Measurements from ENCODE around the gene BST1. TPM values are rescaled to one million over a fixed set of nuclear protein-coding genes. Genes with fewer than 3 reads are reported as not detected.

BST1 gene
- total RNA-seq, result under 1 TPM; 0.44 to 0.75 TPM
- polyA plus RNA-seq, result under 1 TPM in 1 of 2 donors, not detected in 1; 0.53 TPM

DNA sequence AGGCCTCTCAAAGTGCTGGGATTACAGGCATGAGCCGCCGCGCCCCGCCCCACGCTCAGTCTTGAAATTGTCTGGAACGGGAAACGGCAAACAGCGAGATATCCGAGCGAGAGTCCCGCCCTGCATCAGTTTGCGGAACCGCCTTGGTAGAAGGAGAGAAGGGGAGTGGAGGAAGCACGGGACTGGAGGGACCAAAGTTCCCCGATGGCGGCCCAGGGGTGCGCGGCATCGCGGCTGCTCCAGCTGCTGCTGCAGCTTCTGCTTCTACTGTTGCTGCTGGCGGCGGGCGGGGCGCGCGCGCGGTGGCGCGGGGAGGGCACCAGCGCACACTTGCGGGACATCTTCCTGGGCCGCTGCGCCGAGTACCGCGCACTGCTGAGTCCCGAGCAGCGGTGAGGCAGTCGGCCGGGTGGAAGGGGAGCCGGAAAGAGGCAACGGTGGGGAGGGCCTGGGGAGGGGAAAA is at the start of gene BST1:
TSS of gene BST1 (plus strand) at position 125 of the 463 bp plus-strand sequence. CDS start at position 205, 80 bp downstream.
- Mint-ChIP-seq H3K4me1 (peaks cover 8 to 21% (median 14%) of the 10 kb centered on the region in 4 donors), H3K9me3 (peaks cover 0 to 2% (median 0%) of the 10 kb centered on the region in 8 donors), H3K4me3 (peak within 1 kb of the TSS; percentile 88 to 95 (median 89)), H3K27ac (peak within 1 kb of the TSS in 5 of 7 donors; percentile 34 to 90 (median 81)), H3K36me3 (no peaks in the 10 kb centered on the region), H3K27me3 (peaks cover 7 to 10% of the 10 kb centered on the region in 2 donors)
- no peaks in the 10 kb centered on the region for H3K9me3 ChIP-seq (ENCODE audit: control insufficient read depth in 1 of 2, low read length in 2 of 2)
- no peaks in the 10 kb centered on the region for H3K27me3 ChIP-seq (ENCODE audit: insufficient read depth, low read length)
- ChIA-PET CTCF (ENCODE audit: partially characterized antibody) (no interaction called here), POLR2A (ENCODE audit: partially characterized antibody) (interaction anchor here (0.7 kb wide), 1 partner anchor 20 kb away, joined by 3 read pairs; no protein-coding TSS in a partner anchor)
- H3K4me1 ChIP-seq (ENCODE audit: insufficient read depth, low read length), result peaks cover 4% of the 10 kb centered on the region
- no peak within 1 kb of the TSS for H3K27ac ChIP-seq (ENCODE audit: low read depth, low read length)
- DNase-seq, result peak; percentile 41 to 52 (median 48)
- no peaks in the 10 kb centered on the region for H3K36me3 ChIP-seq (ENCODE audit: insufficient read depth, low read length)
- intact Hi-C loops (cut with micrococcal nuclease), result no loop called here
- peak within 1 kb of the TSS in 1 of 2 donors; percentile 58 for H3K4me3 ChIP-seq (ENCODE audit: low read length in 2 of 2)

DNA sequence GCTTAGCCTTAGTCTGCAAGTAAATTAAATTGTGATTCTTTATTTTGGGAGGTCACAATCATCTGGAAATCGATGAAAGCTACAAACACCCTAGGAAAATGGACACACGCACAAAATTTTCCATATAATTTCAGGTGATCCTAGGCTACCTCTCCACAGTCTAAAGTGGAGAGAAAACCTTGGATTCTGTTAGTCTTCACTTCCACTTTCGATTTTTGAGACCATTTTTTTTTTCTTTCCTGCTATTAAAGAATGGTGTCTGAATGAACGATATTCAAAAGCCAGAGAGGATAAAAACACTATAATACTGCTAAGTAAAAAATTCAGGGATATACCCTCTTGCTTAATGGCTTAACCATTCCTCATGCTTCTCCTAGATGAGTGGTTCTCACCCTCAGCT is 49.4 kb upstream of the BST1 start:
- Histone ChIP-seq H3K27ac (ENCODE audit: low read depth, low read length) (peak overlapping the region; percentile 88), H3K4me3 (ENCODE audit: low read length in 2 of 2) (peak overlapping the region; percentile 15 to 63), H3K27me3 (ENCODE audit: insufficient read depth, low read length) (no peaks in the 10 kb centered on the region), H3K9me3 (ENCODE audit: control insufficient read depth in 1 of 2, low read length in 2 of 2) (no peaks in the 10 kb centered on the region), H3K36me3 (ENCODE audit: insufficient read depth, low read length) (no peaks in the 10 kb centered on the region), H3K4me1 (ENCODE audit: insufficient read depth, low read length) (peaks cover 65% of the 10 kb centered on the region)
- Mint-ChIP-seq H3K27me3 (no peaks in the 10 kb centered on the region), H3K27ac (peak overlapping the region; percentile 66 to 98 (median 96)), H3K9me3 (peaks cover 0 to 2% (median 0%) of the 10 kb centered on the region in 8 donors), H3K4me1 (peaks cover 41 to 75% (median 51%) of the 10 kb centered on the region in 4 donors), H3K4me3 (peak overlapping the region; percentile 94 to 98 (median 97)), H3K36me3 (peaks cover 0 to 7% of the 10 kb centered on the region in 2 donors)
- CTCF ChIA-PET (ENCODE audit: partially characterized antibody), result interaction anchor here (0.7 to 1.6 kb wide), 5 partner anchors 13 to 1999 kb away, joined by 3 to 5 read pairs (median 3); no protein-coding TSS in a partner anchor
- intact Hi-C loops (cut with micrococcal nuclease), result no loop called here
- POLR2A ChIA-PET (ENCODE audit: partially characterized antibody), result interaction anchor here (1.1 to 3.1 kb wide), 3 partner anchors 9 to 29 kb away, joined by 3 to 41 read pairs (median 3); partner anchors contain the start of gene FAM200B
- no peak for DNase-seq

DNA sequence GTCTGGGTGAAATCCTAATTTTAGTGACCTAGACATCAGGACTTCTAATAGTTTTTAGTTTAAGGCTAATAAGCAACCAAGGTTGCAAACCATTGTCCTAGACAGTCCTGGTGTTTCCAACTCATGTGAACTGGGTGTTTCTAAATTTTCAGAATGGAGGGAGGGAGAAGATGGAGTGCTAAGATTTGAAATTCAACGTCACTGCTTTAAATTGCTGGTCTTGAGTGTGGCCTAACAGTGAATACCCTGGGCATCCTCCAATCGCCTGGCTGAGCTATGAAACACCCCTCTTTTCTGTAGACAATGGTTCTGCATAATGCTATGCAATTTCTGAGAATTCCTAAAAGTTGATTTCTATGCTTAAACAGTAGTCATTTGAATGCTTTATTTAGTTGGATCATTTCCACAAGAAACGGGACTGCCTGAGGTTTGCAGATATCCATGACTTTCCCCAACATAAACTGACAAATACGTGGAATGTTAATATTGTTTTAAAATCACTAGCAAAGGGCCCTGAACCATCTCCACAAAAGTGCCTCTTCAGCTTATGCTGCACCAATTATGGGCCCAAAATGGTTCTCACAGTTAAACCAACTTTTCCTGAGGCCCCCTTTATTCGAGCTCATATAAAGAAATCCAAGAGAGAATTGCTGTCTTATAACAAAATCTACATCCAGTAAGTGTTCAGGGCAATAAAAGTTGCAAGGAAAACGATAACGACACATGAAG is 48.8 kb upstream of the BST1 start:
- H3K27me3 ChIP-seq (ENCODE audit: insufficient read depth, low read length), result no peaks in the 10 kb centered on the region
- Mint-ChIP-seq H3K27me3 (no peaks in the 10 kb centered on the region), H3K4me1 (peaks cover 39 to 69% (median 46%) of the 10 kb centered on the region in 4 donors), H3K9me3 (peaks cover 0 to 2% (median 0%) of the 10 kb centered on the region in 8 donors), H3K27ac (peak overlapping the region; percentile 88 to 98 (median 96)), H3K36me3 (peaks cover 0 to 7% of the 10 kb centered on the region in 2 donors), H3K4me3 (peak overlapping the region; percentile 94 to 98 (median 97))
- POLR2A ChIA-PET (ENCODE audit: partially characterized antibody), result interaction anchor here (1.1 to 3.1 kb wide), 6 partner anchors 8 to 650 kb away, joined by 3 to 41 read pairs (median 10); partner anchors contain the start of genes CPEB2 and FAM200B
- H3K4me1 ChIP-seq (ENCODE audit: insufficient read depth, low read length), result peaks cover 59% of the 10 kb centered on the region
- H3K27ac ChIP-seq (ENCODE audit: low read depth, low read length), result peak overlapping the region; percentile 88
- intact Hi-C loops (cut with micrococcal nuclease), result loop anchor here (2.0 kb wide), 1 partner anchor 573 kb away; the partner anchor contains the start of gene TAPT1
- no peaks in the 10 kb centered on the region for H3K9me3 ChIP-seq (ENCODE audit: control insufficient read depth in 1 of 2, low read length in 2 of 2)
- CTCF ChIA-PET (ENCODE audit: partially characterized antibody), result interaction anchor here (0.7 to 1.6 kb wide), 5 partner anchors 13 to 2000 kb away, joined by 3 to 5 read pairs (median 3); no protein-coding TSS in a partner anchor
- H3K36me3 ChIP-seq (ENCODE audit: insufficient read depth, low read length), result no peaks in the 10 kb centered on the region
- H3K4me3 ChIP-seq (ENCODE audit: low read length in 2 of 2), result peak overlapping the region; percentile 15 to 63
- no peak for DNase-seq

DNA sequence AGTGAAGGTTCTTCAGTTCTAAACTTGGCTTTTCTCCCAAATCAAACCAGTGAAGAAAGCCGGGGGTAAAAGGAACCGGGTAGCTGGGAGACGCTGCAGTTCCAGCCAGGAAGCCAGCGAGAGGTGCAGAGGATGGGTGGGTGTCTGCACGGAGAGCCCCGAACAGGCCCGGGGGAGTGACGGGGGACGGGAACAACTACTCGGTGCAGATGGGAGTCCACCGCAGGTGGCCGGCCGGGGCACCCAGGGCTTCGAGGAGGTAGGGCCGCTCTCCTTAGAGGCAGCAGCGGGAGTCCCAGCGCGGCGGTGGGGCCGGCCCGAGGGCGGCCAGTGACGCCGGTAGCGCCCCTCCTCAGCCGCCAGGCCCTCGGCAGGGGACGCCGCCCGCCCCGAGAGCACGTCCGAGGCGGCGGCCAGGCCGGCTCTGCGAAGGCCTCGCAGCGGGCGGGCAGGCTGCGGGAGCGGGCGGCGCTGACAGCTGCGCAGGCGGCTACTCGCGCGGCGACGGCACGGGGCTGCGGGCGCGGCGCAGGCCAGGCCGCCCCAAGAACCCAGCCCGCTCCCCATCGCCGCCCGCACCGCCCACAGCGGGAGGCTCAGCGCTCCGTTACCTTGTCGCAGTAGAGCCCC is 48.2 kb upstream of the BST1 start:
- Histone ChIP-seq H3K9me3 (ENCODE audit: control insufficient read depth in 1 of 2, low read length in 2 of 2) (no peaks in the 10 kb centered on the region), H3K4me3 (ENCODE audit: low read length in 2 of 2) (peak overlapping the region; percentile 15 to 63), H3K27ac (ENCODE audit: low read depth, low read length) (peak overlapping the region; percentile 88), H3K27me3 (ENCODE audit: insufficient read depth, low read length) (no peaks in the 10 kb centered on the region), H3K36me3 (ENCODE audit: insufficient read depth, low read length) (no peaks in the 10 kb centered on the region), H3K4me1 (ENCODE audit: insufficient read depth, low read length) (peaks cover 52% of the 10 kb centered on the region)
- peak in 1 of 5 donors; percentile 56 for DNase-seq
- Mint-ChIP-seq H3K36me3 (peaks cover 0 to 7% of the 10 kb centered on the region in 2 donors), H3K4me3 (peak overlapping the region; percentile 94 to 98 (median 97)), H3K4me1 (peaks cover 38 to 64% (median 44%) of the 10 kb centered on the region in 4 donors), H3K9me3 (peaks cover 0 to 2% (median 0%) of the 10 kb centered on the region in 8 donors), H3K27me3 (no peaks in the 10 kb centered on the region), H3K27ac (peak overlapping the region; percentile 96 to 98 (median 97))
- ChIA-PET CTCF (ENCODE audit: partially characterized antibody) (interaction anchor here (1.0 to 1.6 kb wide), 3 partner anchors 14 to 2000 kb away, joined by 3 to 5 read pairs (median 4); no protein-coding TSS in a partner anchor), POLR2A (ENCODE audit: partially characterized antibody) (interaction anchor here (0.6 to 3.1 kb wide), 8 partner anchors 9 to 651 kb away, joined by 3 to 41 read pairs (median 6); partner anchors contain the start of genes CPEB2 and FAM200B)
- intact Hi-C loops (cut with micrococcal nuclease), result loop anchor here (1.0 to 2.0 kb wide), 3 partner anchors 27 to 652 kb away; partner anchors contain the start of genes CPEB2, FAM200B and TAPT1

DNA sequence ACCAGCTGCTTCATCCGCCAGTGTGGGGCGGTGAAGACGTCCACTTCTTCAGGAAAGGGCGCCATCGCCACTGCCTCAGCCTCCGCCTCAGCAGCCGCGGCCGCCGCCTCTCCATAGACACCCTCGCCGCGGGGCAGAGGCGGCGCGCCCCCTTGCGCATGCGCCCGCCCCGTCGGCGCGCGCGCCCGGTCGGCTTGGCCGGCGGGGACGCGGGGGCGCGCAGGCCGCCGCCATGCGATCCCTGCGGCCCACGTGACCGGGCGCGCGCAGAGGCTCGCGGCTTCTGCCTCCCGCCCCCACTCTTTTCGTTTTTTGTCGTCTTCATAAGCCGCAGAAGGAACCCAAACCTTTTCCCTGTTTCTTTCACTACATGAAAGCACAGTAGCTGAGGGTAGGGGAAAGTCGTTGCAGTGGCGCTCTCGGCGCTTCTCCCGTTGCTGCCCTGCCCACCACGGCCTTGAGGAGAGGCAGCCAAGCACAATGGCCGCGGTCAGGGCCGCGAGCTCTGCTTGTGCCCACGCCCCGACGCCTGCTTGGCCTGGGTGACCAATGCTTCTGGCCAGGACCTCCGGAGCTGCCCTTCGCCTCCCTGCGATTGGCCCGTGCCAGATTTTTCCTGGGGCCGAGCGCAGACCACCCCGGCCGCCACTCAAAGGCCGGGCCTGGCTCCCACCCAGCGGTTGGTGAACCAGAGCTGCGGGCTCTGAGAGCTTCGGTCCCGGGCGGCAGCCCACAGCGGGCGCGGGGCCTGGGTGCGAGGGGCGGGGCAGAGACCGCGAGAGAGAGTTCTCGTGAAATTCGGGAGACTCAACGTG is 47.4 kb upstream of the BST1 start, which contains the start of gene FBXL5:
TSS of gene FBXL5 (minus strand) at position 135 of the 815 bp plus-strand sequence. CDS start at position 65, 70 bp downstream.
- Histone ChIP-seq H3K4me1 (ENCODE audit: insufficient read depth, low read length) (peaks cover 45% of the 10 kb centered on the region), H3K27ac (ENCODE audit: low read depth, low read length) (peak within 1 kb of the TSS; percentile 88), H3K27me3 (ENCODE audit: insufficient read depth, low read length) (no peaks in the 10 kb centered on the region), H3K9me3 (ENCODE audit: control insufficient read depth in 1 of 2, low read length in 2 of 2) (no peaks in the 10 kb centered on the region), H3K4me3 (ENCODE audit: low read length in 2 of 2) (peak within 1 kb of the TSS; percentile 37 to 94), H3K36me3 (ENCODE audit: insufficient read depth, low read length) (no peaks in the 10 kb centered on the region)
- intact Hi-C loops (cut with micrococcal nuclease), result loop anchor here (1.0 to 2.0 kb wide), 3 partner anchors 26 to 653 kb away; partner anchors contain the start of genes CPEB2, FAM200B and TAPT1
- Mint-ChIP-seq H3K4me1 (peaks cover 32 to 57% (median 38%) of the 10 kb centered on the region in 4 donors), H3K9me3 (peaks cover 0 to 2% (median 0%) of the 10 kb centered on the region in 8 donors), H3K4me3 (peak within 1 kb of the TSS; percentile 94 to 98 (median 97)), H3K27ac (peak within 1 kb of the TSS; percentile 96 to 99 (median 98)), H3K27me3 (no peaks in the 10 kb centered on the region), H3K36me3 (peaks cover 0 to 7% of the 10 kb centered on the region in 2 donors)
- POLR2A ChIA-PET (ENCODE audit: partially characterized antibody), result interaction anchor here (0.6 to 3.1 kb wide), 11 partner anchors 8 to 654 kb away, joined by 3 to 41 read pairs (median 5); partner anchors contain the start of genes CPEB2 and FAM200B
- DNase-seq, result peak; percentile 79 to 91 (median 87)
- CTCF ChIA-PET (ENCODE audit: partially characterized antibody), result interaction anchor here (0.9 kb wide), 1 partner anchor 27 kb away, joined by 4 read pairs; no protein-coding TSS in a partner anchor

GRCh38 chr4:15656038-15656470 is 46.8 kb upstream of the BST1 start:
- Mint-ChIP-seq H3K36me3 (peaks cover 0 to 7% of the 10 kb centered on the region in 2 donors), H3K4me3 (peak overlapping the region; percentile 91 to 96 (median 95)), H3K27ac (peak overlapping the region; percentile 88 to 99 (median 98)), H3K4me1 (peaks cover 28 to 52% (median 34%) of the 10 kb centered on the region in 4 donors), H3K27me3 (no peaks in the 10 kb centered on the region), H3K9me3 (peaks cover 0 to 2% (median 0%) of the 10 kb centered on the region in 8 donors)
- Histone ChIP-seq H3K9me3 (ENCODE audit: control insufficient read depth in 1 of 2, low read length in 2 of 2) (no peaks in the 10 kb centered on the region), H3K36me3 (ENCODE audit: insufficient read depth, low read length) (no peaks in the 10 kb centered on the region), H3K4me3 (ENCODE audit: low read length in 2 of 2) (peak overlapping the region in 1 of 2 donors; percentile 94), H3K4me1 (ENCODE audit: insufficient read depth, low read length) (peaks cover 39% of the 10 kb centered on the region), H3K27me3 (ENCODE audit: insufficient read depth, low read length) (no peaks in the 10 kb centered on the region), H3K27ac (ENCODE audit: low read depth, low read length) (peak overlapping the region; percentile 88)
- intact Hi-C loops (cut with micrococcal nuclease), result no loop called here
- ChIA-PET POLR2A (ENCODE audit: partially characterized antibody) (interaction anchor here (0.9 to 3.1 kb wide), 10 partner anchors 8 to 655 kb away, joined by 3 to 41 read pairs (median 6); partner anchors contain the start of genes CPEB2 and FAM200B), CTCF (ENCODE audit: partially characterized antibody) (interaction anchor here (0.9 kb wide), 1 partner anchor 26 kb away, joined by 4 read pairs; no protein-coding TSS in a partner anchor)
- DNase-seq, result no peak
